ENCODE results near the gene SPRY4.

Gene SPRY4

GRCh38 chr5:142286111-142286510 is 38.7 kb downstream of the SPRY4 start:
- Histone ChIP-seq H3K4me1 (peaks cover 31% of the 10 kb centered on the region), H3K9me3 (no peaks in the 10 kb centered on the region)
- TF ChIP-seq CTCF (IDR thresholded peaks at IDR 0.05; ENCODE audit: low read depth, low read length): no peak

GRCh38 chr5:142283304-142283703 is 41.5 kb downstream of the SPRY4 start:
- H3K36me3 ChIP-seq: no peaks in the 10 kb centered on the region
- no peaks in the 10 kb centered on the region for H3K9me3 ChIP-seq
- H3K4me3 ChIP-seq (ENCODE audit: low read depth, low read length): no peak overlapping the region
- H3K27me3 ChIP-seq: no peaks in the 10 kb centered on the region
- H3K4me1 ChIP-seq: peaks cover 21% of the 10 kb centered on the region
- TF ChIP-seq CTCF (IDR thresholded peaks at IDR 0.05; ENCODE audit: low read depth, low read length): no peak
- no peak for DNase-seq

More at GRCh38 chr5:142286111-142286510, 38.7 kb downstream of the SPRY4 start:
- Histone ChIP-seq H3K36me3 (no peaks in the 10 kb centered on the region), H3K4me3 (ENCODE audit: low read depth, low read length) (no peak overlapping the region), H3K27me3 (no peaks in the 10 kb centered on the region)
- no peak for DNase-seq

- no peaks in the 10 kb centered on the region for H3K9me3 ChIP-seq
- no peak for DNase-seq
- no peaks in the 10 kb centered on the region for H3K36me3 ChIP-seq
- no peak for TF ChIP-seq CTCF (IDR thresholded peaks at IDR 0.05; ENCODE audit: low read depth, low read length)
- H3K4me3 ChIP-seq (ENCODE audit: low read depth, low read length): no peak overlapping the region
- peaks cover 14% of the 10 kb centered on the region for H3K4me1 ChIP-seq
- H3K27me3 ChIP-seq: no peaks in the 10 kb centered on the region
These were observed 42.9 kb downstream of the SPRY4 start for GRCh38 chr5:142281966-142282365.

- Histone ChIP-seq H3K9me3 (no peaks in the 10 kb centered on the region), H3K4me3 (ENCODE audit: low read depth, low read length) (no peak overlapping the region), H3K4me1 (peaks cover 14% of the 10 kb centered on the region), H3K36me3 (no peaks in the 10 kb centered on the region), H3K27me3 (no peaks in the 10 kb centered on the region)
- TF ChIP-seq CTCF (IDR thresholded peaks at IDR 0.05; ENCODE audit: low read depth, low read length): no peak
- peak; percentile 32 for DNase-seq
These were observed 43.8 kb downstream of the SPRY4 start for GRCh38 chr5:142281008-142281367.

GRCh38 chr5:142280066-142281007 is 44.5 kb downstream of the SPRY4 start:
- Histone ChIP-seq H3K27me3 (no peaks in the 10 kb centered on the region), H3K4me3 (ENCODE audit: low read depth, low read length) (no peak overlapping the region), H3K36me3 (no peaks in the 10 kb centered on the region), H3K9me3 (no peaks in the 10 kb centered on the region), H3K4me1 (peaks cover 14% of the 10 kb centered on the region)
- no peak for TF ChIP-seq CTCF (IDR thresholded peaks at IDR 0.05; ENCODE audit: low read depth, low read length)
- peak; percentile 74 for DNase-seq

GRCh38 chr5:142278627-142279026 is 46.2 kb downstream of the SPRY4 start:
- H3K36me3 ChIP-seq: no peaks in the 10 kb centered on the region
- DNase-seq: no peak
- no peaks in the 10 kb centered on the region for H3K27me3 ChIP-seq
- no peak overlapping the region for H3K4me3 ChIP-seq (ENCODE audit: low read depth, low read length)
- H3K9me3 ChIP-seq: no peaks in the 10 kb centered on the region
- peaks cover 14% of the 10 kb centered on the region for H3K4me1 ChIP-seq
- TF ChIP-seq CTCF (IDR thresholded peaks at IDR 0.05; ENCODE audit: low read depth, low read length): no peak

Data from BE2C (cell line).